HCT116 (cell line): ENCODE results near the gene GABBR2. TPM values are rescaled to one million over a fixed set of nuclear protein-coding genes. Genes with fewer than 3 reads are reported as not detected.

Experiments used
- ATAC-seq: fragments of 200-7000 bp; cut with Tn5 transposase; 2 replicates; pipeline ENCODE4 v1.9.1; 2020; ENCODE audit warnings: mild to moderate bottlenecking, moderate library complexity
- BruUV-seq: library from RNA; stranded (reverse); fragments of 400-500 nt; replicated peaks from 2 replicates; lab custom pipeline; 2021; lab: Mats Ljungman, UMichigan
- CTCF ChIA-PET: fragments of 300-600 bp; sonication (Branson Sonifier 250); formaldehyde crosslinking; loops from one replicate; lab custom pipeline; 2021; ENCODE audit warnings: antibody characterized with exemption; lab: Charles Lee
- POLR2A ChIA-PET: fragments of 300-600, 350-600 bp; sonication (Branson Sonifier 250); formaldehyde crosslinking; loops from one replicate; lab custom pipeline; 2021; ENCODE audit warnings: antibody characterized with exemption; lab: Charles Lee
- RAD21 ChIA-PET, 2 experiments: fragments of 300-600 bp; sonication (Branson Sonifier 250); formaldehyde crosslinking; loops; one replicate each; lab custom pipeline; 2023; ENCODE audit warnings: low total read pairs in 2 of 2; ENCODE audit not compliant: uncharacterized antibody in 2 of 2, unreplicated experiment in 2 of 2, low non-redundant PET in 1 of 2; lab: Charles Lee
- DNase-seq: peaks from one replicate; pipeline ENCODE4 v3.0.0-alpha.2; 2010; ENCODE audit warnings: low read depth, low spot score
- H2AFZ ChIP-seq: fragments of 200-600 bp; shearing (Covaris generic), sonication (generic); 2 replicates; pipeline ENCODE4 v1.6.1; 2017; ENCODE audit warnings: low read depth, mixed run types, mixed read lengths, antibody characterized with exemption, low read length; ENCODE audit not compliant: poor library complexity, severe bottlenecking
- H3K27ac ChIP-seq: 2 replicates; pipeline ENCODE4 v1.5.1; 2012; ENCODE audit warnings: low read depth, low read length
- H3K27me3 ChIP-seq: fragments of 200-600 bp; sonication (generic); 2 replicates; pipeline ENCODE4 v1.6.1; 2016; ENCODE audit warnings: mixed run types, low read length, mixed read lengths; ENCODE audit not compliant: insufficient read depth
- H3K36me3 ChIP-seq, 2 experiments: fragments of 200-500 bp in 1 of 2; fragments of 200-600 bp in 1 of 2; sonication (Bioruptor generic) in 1 of 2; sonication (generic) in 1 of 2; 2 replicates each; pipeline versions ENCODE4 v1.5.1 to v1.6.1; 2014 to 2016; ENCODE audit warnings: low read length in 2 of 2, inconsistent platforms in 1 of 2, mixed read lengths in 1 of 2, mixed run types in 1 of 2; ENCODE audit not compliant: insufficient read depth in 2 of 2, control insufficient read depth in 1 of 2
- H3K4me1 ChIP-seq, 2 experiments: fragments of 200-600 bp in 1 of 2; sonication (generic) in 1 of 2; 2 replicates each; pipeline versions ENCODE4 v1.5.1 to v1.6.1; 2012 to 2017; ENCODE audit warnings: low read length in 2 of 2, inconsistent platforms in 1 of 2, mild to moderate bottlenecking in 1 of 2, mixed read lengths in 1 of 2, mixed run types in 1 of 2, moderate library complexity in 1 of 2; ENCODE audit not compliant: insufficient read depth in 2 of 2, control insufficient read depth in 1 of 2
- H3K4me2 ChIP-seq: fragments of 200-600 bp; sonication (generic); 2 replicates; pipeline ENCODE4 v1.6.1; 2017; ENCODE audit warnings: mixed run types, low read length, mixed read lengths
- H3K4me3 ChIP-seq, 2 experiments: fragments of 200-600 bp in 1 of 2; sonication (generic) in 1 of 2; replicated peaks in 1 of 2; 2 replicates each; pipeline ENCODE4 v1.5.1; 2011 to 2016; ENCODE audit warnings: low read length in 2 of 2, control low read depth in 1 of 2, low read depth in 1 of 2, mild to moderate bottlenecking in 1 of 2, mixed read lengths in 1 of 2, mixed run types in 1 of 2
- H3K79me2 ChIP-seq: fragments of 200-600 bp; sonication (generic); 2 replicates; pipeline ENCODE4 v1.6.1; 2017; ENCODE audit warnings: mild to moderate bottlenecking, mixed run types, low read length, moderate library complexity, mixed read lengths; ENCODE audit not compliant: insufficient read depth
- H3K9ac ChIP-seq: fragments of 200-600 bp; sonication (generic); 2 replicates; pipeline ENCODE4 v1.6.1; 2016; ENCODE audit warnings: low read length, mixed read lengths
- H3K9me2 ChIP-seq: fragments of 200-600 bp; sonication (generic), shearing (Covaris generic); 2 replicates; pipeline ENCODE4 v1.6.1; 2017; ENCODE audit warnings: mixed run types, mild to moderate bottlenecking, moderate library complexity; ENCODE audit not compliant: insufficient read depth
- H3K9me3 ChIP-seq, 2 experiments: fragments of 200-500 bp in 1 of 2; fragments of 200-600 bp in 1 of 2; sonication (Bioruptor generic) in 1 of 2; sonication (generic) in 1 of 2; 2 replicates each; pipeline ENCODE4 v1.6.1; 2014 to 2017; ENCODE audit warnings: low read length in 2 of 2, mixed read lengths in 2 of 2, inconsistent platforms in 1 of 2, low read depth in 1 of 2, mild to moderate bottlenecking in 1 of 2, mixed run types in 1 of 2, moderate library complexity in 1 of 2; ENCODE audit not compliant: control insufficient read depth in 1 of 2, insufficient read depth in 1 of 2
- H4K20me1 ChIP-seq: fragments of 200-600 bp; sonication (generic), shearing (Covaris generic); 2 replicates; pipeline ENCODE4 v1.6.1; 2017; ENCODE audit warnings: mixed run types, mild to moderate bottlenecking, moderate library complexity; ENCODE audit not compliant: insufficient read depth
- CBX3 ChIP-seq: IDR thresholded peaks from 2 replicates; pipeline ENCODE4 v1.6.1; 2012; ENCODE audit warnings: low read depth
- CTCF ChIP-seq, 3 experiments: fragments of 200-600 bp in 1 of 3; sonication (generic) in 1 of 3; IDR thresholded peaks in 2 of 3; conservative IDR thresholded peaks in 1 of 3; 2 replicates each; pipeline ENCODE4 v1.5.1; 2012 to 2017; ENCODE audit warnings: low read depth in 2 of 3, low read length in 2 of 3, antibody characterized with exemption in 1 of 3, borderline replicate concordance in 1 of 3, control low read depth in 1 of 3, mild to moderate bottlenecking in 1 of 3, mixed read lengths in 1 of 3, mixed run types in 1 of 3, moderate library complexity in 1 of 3; ENCODE audit not compliant: insufficient read depth in 1 of 3
- ELF1 ChIP-seq: IDR thresholded peaks from 2 replicates; pipeline ENCODE4 v1.6.1; 2012; ENCODE audit warnings: low read depth, borderline replicate concordance
- POLR2A ChIP-seq: IDR thresholded peaks from 2 replicates; pipeline ENCODE4 v1.7.0; 2011; ENCODE audit warnings: borderline replicate concordance; ENCODE audit not compliant: insufficient read depth, insufficient read length; ENCODE audit errors: extremely low read depth
- REST ChIP-seq: IDR thresholded peaks from 2 replicates; pipeline ENCODE4 v1.6.1; 2012; ENCODE audit warnings: low read depth
- SIN3A ChIP-seq: IDR thresholded peaks from 2 replicates; pipeline ENCODE4 v1.6.1; 2012; ENCODE audit warnings: low read depth
- TCF7L2 ChIP-seq: IDR thresholded peaks from 2 replicates; pipeline ENCODE4 v1.7.0; 2011; ENCODE audit warnings: borderline replicate concordance, inconsistent platforms; ENCODE audit not compliant: insufficient read depth, insufficient read length; ENCODE audit errors: extremely low read depth
- intact Hi-C: fragments of 100-400 bp; cut with micrococcal nuclease; formaldehyde crosslinking; loops from 2 replicates; pipeline ENCODE4 v1.10.0; 2022
- total RNA-seq: library from RNA; stranded (reverse); gene quantifications from one replicate; pipeline ENCODE4 v1.2.1, GENCODE V29; 2021; ENCODE audit not compliant: unreplicated experiment
- TF ChIP-seq, protein P1 (sequence below): IDR thresholded peaks from 2 replicates; pipeline ENCODE4 v1.6.1; 2012
- TF ChIP-seq, protein P2 (sequence below): IDR thresholded peaks from 2 replicates; pipeline ENCODE4 v1.6.1; 2012

Gene GABBR2
- total RNA-seq, 1 experiment from 2014 or later = 0.15 TPM

DNA sequence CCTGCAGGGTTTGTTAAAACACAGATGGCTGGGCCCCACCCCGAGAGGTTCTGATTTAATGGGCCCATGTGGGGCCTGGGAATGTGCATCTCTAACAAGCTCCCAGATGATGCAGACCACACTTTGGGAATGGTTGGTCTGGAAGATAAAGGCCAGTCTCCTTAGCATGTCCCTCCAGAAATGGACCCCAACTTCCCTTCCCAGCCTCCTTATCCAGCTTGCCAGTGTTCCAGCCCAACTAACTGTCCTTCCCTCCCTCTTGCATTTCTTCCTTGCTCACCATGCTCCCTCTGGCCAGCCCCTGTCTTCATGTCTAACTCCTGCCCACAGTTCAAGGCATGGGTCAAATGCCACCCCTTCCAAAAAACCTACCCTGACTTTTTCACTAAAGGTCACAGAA lies 257.2 kb downstream of the GABBR2 start (continued):
- no peak for TF ChIP-seq REST
- TF ChIP-seq, all 23 proteins: peak for 0

- no peaks in the 10 kb centered on the region for H3K79me2 ChIP-seq
- ATAC-seq = no peak
- H3K36me3 ChIP-seq = no peaks in the 10 kb centered on the region
- H3K9me2 ChIP-seq = no peaks in the 10 kb centered on the region
- H3K4me1 ChIP-seq = peaks cover 0 to under 1% of the 10 kb centered on the region in 2 experiments; a peak in 2 of 4 replicates
- H3K27me3 ChIP-seq = peaks cover 18% of the 10 kb centered on the region; the same call in 1 of the 2 replicates
- TF ChIP-seq, protein P1, sequence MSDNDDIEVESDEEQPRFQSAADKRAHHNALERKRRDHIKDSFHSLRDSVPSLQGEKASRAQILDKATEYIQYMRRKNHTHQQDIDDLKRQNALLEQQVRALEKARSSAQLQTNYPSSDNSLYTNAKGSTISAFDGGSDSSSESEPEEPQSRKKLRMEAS = no peak
- TF ChIP-seq, protein P2, sequence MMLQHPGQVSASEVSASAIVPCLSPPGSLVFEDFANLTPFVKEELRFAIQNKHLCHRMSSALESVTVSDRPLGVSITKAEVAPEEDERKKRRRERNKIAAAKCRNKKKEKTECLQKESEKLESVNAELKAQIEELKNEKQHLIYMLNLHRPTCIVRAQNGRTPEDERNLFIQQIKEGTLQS = no peak
- TF ChIP-seq ELF1 (no peak), SIN3A (no peak), CTCF (IDR thresholded peaks at IDR 0.05 in 2 of 3, conservative IDR thresholded peaks at IDR 0.05 in 1 of 3; ENCODE audit: borderline replicate concordance in 1 of 3, insufficient read depth in 1 of 3, low read depth in 2 of 3, low read length in 2 of 3) (no peak), POLR2A (no peak), TCF7L2 (no peak), CBX3 (no peak)
- TF ChIP-seq, all 23 proteins: peak for 0
- Histone ChIP-seq H3K4me3 (no peak overlapping the region), H3K27ac (no peak overlapping the region), H3K4me2 (no peak overlapping the region), H3K9me3 (no peaks in the 10 kb centered on the region), H4K20me1 (no peaks in the 10 kb centered on the region), H2AFZ (no peak overlapping the region), H3K9ac (no peak overlapping the region)
- ChIA-PET CTCF (no interaction called here), POLR2A (no interaction called here), RAD21 (no interaction called here)
- DNase-seq = no peak
- no TSS peak for BruUV-seq
- intact Hi-C loops = no loop called here
These were observed 258.2 kb downstream of the GABBR2 start for GRCh38 chr9:98450496-98450895.
